Embryonic facial prominence (tissue), 1 donor: ENCODE data around the gene SLC25A18.
"Not testable (repeated sequence)": the region's sequence is repeated elsewhere in the genome, so short reads cannot be mapped to it uniquely, and the experiment has no call there.

Experiments used
- DNase-seq: peaks from one replicate; pipeline ENCODE4 v3.0.0-alpha.2; 2016; ENCODE audit errors: extremely low spot score

The SLC25A18 gene

DNA sequence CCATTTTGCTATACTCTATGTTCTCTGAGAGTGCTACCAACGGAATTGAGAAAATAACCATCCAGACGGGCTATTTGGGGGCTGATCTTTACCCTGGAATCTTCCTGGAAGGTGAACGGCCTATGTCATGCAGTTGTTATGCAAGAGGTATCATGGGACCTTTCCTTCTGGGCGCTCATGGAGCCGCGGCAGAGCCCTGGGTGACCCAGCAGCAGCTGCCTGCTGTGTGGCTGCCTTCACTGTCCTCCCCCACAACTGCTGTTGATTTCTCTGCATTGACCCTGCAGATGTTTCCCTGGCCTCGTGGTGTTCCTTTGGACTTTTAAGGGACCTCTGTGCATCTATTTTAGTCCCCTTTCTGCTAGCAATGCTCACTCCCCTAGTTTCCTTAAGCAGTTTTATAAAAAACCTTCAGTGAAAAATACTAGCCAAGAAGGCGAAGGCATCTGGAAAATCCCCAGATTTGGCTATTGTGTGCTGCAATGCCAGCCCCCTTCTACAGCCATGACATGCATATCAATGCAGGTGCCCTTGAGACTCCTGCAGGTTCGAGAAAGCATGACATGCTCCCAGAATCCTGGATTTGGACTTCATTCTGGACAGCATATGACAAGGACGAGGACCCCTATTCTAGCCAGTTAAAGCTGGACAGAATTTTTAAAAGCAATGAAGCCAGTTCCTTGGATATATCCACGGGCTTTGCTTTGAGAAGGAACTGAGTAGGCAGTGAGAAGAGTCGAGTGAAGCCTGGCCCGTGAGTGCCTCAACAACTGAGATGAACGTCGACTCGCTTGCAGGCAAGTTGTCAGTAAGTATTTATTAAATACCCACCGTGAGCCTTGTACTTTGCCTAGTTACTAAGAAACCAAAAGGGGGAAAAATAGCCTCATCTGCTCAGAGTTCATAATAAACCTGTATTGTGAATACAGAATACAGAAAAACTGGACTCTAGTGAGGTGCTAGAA is at the start of gene SLC25A18:
TSS of gene SLC25A18 (plus strand) at position 593 of the 965 bp plus-strand sequence. CDS start 16,447 bp downstream, outside the sequence.
- DNase-seq = no peak

DNA sequence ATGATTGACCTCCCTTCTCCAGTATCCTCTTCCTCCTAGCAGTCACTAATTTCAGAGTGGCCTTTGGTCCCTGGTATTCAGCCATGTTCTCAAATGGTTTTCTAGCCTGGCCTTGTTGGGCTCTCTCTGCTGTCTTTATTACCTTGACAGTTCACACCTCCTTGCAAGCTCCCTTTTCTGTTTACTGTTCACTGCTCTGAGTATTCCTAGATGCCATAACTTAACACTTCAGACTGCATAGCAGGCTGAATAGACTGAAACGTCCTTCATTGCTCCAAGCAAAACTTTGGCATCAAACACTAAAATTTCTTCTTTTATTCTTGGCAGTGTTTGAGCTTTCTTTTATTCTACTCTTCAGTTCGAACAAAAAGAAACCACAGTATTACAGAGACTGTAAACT is 49.7 kb upstream of the SLC25A18 start:
- no peak for DNase-seq

DNA sequence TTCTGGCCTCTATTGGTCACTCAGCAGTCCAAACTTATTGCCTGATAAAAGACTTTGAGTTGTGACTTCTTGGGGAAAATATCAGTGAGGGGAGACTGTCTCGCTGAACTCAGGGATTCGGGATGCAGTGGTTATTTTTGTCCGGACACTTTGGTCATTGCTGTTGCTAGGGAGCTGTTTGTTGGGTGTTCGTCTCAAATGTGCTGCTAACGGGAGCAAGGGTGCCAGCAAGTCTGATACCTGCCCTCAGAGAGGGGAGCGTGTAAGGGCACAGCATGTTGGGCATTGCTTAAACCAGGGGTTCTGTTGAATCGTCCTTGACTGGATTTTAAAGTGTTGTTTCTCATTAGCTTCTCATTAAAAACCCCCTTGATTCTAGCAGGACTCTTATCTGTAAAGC is 49.2 kb upstream of the SLC25A18 start:
- DNase-seq = no peak

- DNase-seq = no peak
Measured at GRCh38 chr22:17518406-17518805, 44.9 kb upstream of the SLC25A18 start.

GRCh38 chr22:17521971-17522370 is 41.3 kb upstream of the SLC25A18 start:
- DNase-seq = not testable (repeated sequence)

DNA sequence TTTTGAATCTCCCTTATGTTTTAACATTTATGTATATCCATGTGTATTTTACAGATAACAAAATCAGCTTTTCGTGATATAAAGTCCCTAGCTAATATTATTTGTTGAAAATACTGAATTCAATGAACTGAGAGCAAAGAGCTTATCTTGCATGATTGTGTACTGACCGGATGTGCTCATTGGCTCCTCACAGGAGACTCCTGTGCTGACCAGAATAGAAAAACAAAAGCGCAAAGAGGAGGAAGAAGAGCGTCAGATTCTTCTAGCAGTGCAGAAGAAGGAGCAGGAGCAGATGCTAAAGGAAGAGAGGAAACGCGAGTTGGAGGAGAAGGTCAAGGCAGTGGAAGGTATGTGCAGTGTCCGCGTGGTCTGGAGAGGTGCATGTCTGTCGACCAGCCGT is 39.4 kb upstream of the SLC25A18 start:
- DNase-seq = no peak

GRCh38 chr22:17536269-17536668 is 27.0 kb upstream of the SLC25A18 start:
- no peak for DNase-seq

DNA sequence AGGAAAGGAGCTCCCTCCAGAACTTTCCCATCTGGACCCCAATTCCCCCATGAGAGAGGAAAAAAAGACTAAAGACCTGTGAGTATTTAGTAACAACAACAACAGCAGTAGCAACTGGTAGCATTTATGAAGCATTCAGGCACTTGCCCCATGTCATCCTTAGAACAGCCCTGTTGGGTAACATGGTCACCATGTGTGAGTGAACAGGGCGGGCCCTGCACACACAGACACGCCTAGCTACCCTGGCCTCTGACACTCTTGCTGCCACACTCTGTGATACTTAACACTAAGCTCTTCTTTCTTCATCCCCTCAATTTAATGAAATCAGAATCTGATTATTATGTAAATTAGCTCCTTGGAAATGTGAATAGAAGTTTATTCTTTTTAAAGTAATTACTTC is 26.1 kb upstream of the SLC25A18 start:
- no peak for DNase-seq

DNA sequence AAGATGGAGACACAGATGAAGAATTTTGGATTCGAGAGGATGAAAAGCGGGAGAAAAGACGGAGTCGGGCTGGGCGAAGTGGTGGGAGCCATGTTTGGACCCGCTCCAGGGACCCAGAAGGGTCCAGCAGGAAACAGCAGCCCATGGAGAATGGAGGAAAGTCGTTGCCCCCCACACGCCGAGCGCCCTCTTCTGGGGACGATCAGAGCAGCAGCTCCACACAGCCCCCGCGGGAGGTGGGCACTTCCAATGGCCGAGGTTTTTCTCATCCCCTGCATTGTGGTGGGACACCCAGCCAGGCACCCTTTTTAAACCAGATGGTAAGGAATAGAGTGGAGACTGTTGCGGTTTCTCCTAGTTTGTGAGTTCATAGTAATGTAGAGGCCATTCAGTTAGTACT is 22.8 kb upstream of the SLC25A18 start:
- DNase-seq = no peak

DNA sequence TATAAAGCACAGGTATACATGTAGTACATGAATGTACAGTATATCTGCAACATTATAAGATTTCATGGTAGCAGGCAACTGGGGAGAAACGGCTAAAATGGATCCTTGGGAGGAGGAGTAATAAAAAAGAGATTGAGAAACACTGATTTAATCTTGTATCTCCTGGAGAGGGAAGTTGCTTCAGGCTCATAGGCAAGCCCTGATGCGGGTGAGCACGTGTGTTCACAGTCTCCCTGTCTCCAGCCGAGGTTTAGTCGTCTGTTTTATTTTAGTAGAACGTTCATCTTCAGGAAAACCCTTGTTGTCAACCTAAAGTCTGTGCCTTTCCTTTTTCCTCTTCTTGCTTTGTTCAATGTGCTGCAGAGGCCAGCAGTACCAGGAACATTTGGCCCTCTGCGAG is 21.8 kb upstream of the SLC25A18 start:
- DNase-seq = no peak

- no peak for DNase-seq
Measured at GRCh38 chr22:17542452-17542851, 20.8 kb upstream of the SLC25A18 start.

- DNase-seq = no peak
Measured at GRCh38 chr22:17548010-17548755, 15.1 kb upstream of the SLC25A18 start.

DNA sequence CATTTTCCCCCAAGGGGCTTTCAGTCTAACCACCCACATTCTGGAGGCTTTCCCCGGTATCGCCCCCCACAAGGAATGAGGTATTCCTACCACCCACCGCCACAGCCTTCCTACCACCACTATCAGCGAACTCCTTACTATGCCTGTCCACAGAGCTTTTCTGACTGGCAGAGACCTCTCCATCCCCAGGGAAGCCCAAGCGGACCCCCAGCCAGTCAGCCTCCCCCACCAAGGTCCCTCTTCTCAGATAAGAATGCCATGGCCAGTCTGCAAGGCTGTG is 14.6 kb upstream of the SLC25A18 start:
- no peak for DNase-seq

DNA sequence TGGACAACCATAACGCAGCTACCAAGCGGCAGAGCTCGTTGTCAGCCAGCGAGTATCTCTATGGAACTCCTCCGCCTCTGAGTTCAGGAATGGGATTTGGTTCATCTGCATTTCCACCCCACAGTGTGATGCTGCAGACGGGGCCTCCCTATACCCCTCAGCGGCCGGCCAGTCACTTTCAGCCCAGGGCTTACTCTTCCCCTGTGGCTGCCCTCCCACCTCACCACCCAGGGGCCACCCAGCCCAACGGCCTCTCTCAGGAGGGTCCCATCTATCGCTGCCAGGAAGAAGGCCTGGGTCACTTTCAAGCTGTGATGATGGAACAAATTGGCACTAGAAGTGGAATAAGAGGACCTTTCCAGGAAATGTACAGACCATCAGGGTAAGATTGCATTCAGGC is 14.1 kb upstream of the SLC25A18 start:
- DNase-seq = no peak

DNA sequence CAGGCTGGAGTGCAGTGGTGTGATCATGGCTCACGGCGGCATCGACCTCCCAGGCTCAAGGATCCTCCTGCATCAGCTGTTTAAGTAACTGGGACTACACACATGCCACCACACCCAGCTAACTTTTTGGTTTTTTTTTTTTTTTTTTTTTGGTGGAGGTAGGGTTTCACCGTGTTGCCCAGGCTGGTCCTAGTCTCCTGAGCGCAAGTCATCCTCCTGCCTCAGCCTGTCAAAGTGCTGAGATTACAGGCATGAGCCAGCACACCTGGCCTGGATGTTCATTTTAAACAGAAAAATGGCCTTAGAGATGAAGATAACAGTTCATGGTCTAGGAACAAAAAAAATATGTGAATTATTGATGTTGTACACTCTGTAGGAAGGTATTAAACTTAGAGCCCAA is 13.6 kb upstream of the SLC25A18 start:
- no peak for DNase-seq

DNA sequence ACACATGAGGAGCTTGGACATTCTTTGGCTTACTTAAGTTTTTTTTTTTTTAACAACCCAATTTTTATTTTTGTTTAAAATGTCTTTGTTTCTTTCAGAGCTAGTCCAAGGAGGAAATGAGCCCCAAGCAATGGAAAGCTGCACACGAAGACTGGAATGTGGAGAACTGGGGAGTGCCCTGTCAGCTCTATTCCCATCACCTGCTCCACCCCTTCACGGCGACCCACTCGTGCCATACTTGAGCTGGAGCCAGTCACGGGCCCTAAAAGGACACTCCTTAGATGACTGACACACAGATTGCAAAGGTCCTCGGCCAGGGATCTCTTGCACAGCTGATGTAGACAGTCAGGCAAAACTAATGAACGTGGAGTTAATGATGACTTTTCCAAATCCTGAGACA is 10.6 kb upstream of the SLC25A18 start:
- DNase-seq = no peak

DNA sequence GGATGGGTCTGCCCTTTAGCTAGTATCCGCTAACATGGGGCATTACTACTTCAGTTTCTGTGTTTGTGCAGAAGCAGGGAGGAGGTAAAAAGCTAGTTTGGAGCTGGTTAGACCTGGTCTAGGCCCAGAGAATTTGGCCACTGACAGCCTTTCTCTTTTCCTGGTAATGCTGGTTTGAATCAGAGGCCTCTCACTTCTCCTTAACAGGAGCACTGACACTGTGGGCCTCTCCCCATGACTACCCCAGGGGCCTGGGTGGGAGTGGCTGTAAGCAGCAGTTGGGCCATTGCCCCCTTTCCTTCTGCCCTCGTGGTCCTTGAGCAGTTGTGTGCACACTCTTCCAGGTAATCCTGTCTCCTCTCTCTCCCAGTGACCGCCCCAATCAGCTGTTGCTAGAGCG is 8.5 kb upstream of the SLC25A18 start:
- no peak for DNase-seq

DNA sequence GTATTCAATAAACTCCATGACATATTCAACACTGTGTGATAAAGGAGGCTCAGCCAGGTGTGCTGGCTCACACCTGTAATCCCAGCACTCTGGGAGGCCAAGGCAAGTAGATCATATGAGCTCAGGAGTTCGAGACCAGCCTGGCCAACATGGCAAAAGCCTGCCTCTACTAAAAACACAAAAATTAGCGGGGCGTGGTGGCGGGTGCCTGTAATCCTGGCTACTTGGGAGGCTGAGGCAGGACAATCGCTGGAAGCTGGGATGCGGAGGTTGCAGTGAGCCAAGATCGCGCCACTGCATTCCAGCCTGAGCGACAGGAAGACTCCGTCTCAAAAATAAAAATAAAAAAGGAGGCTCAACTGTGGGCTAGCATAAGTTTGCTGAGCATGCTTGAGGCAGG is 4.1 kb upstream of the SLC25A18 start:
- DNase-seq = no peak

GRCh38 chr22:17563936-17564391 is 666 bp downstream of the SLC25A18 start:
- DNase-seq = no peak

- not testable (repeated sequence) for DNase-seq
Measured at GRCh38 chr22:17566016-17566687, 2.9 kb downstream of the SLC25A18 start.

DNA sequence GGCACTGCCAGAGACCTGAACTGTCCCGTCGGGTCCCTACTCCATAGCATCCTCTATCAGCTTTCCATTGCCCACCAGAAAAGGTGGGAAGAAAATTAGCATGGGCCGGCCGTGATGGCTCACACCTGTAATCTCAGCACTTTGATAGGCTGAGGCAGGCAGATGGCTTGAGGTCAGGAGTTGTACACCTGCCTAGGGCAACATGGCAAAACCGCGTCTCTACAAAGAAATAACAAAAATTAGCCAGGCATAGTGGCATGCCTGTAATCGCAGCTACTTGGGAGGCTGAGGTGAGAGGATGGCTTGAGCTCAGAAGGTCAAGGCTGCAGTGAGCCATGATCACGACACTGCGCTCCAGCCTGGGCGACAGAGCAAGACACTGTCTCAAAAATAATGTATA is 3.5 kb downstream of the SLC25A18 start:
- DNase-seq = no peak

DNA sequence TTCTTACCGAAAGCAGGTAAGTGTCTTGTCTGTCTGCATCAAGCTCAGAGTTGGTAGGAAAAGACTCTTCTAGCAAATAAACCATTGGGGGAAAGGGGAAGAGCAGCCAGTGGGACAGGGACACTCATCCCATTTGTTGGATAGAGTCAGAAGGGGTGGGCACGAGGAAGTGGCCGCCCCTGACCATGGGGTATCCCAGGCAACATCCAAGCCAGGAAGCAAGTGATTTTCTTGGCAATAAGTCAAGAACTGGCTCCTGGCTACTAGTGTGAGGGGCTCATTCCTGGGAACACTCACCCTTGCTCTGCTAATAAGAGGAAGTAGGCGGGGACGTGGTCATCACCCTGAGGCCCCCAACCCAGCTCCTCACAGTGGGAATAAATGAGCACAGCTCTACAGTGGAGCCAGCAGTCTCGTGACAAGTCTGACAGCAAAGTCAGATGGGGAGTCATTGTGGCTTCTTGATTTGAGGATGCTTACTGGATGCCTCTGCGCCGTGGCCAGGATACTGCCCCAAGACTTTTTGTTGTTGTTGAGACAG is 6.7 kb downstream of the SLC25A18 start:
- no peak for DNase-seq
